ENCODE results near the gene NFKBIE.

The NFKBIE gene

GRCh38 chr6:44275271-44275748 lies 10.0 kb upstream of the NFKBIE start:
- H3K36me3 ChIP-seq (ENCODE audit: low read depth), result no peaks in the 10 kb centered on the region
- no peak overlapping the region for H3K27ac ChIP-seq (ENCODE audit: poor library complexity, severe bottlenecking)
- H3K4me3 ChIP-seq (ENCODE audit: severe bottlenecking), result no peak overlapping the region
- ATAC-seq (ENCODE audit: low read depth), result no peak
- H3K27me3 ChIP-seq (ENCODE audit: insufficient read depth, poor library complexity, severe bottlenecking), result peaks cover 34% of the 10 kb centered on the region
- DNase-seq (ENCODE audit: low spot score), result no peak
- H3K9me3 ChIP-seq (ENCODE audit: severe bottlenecking), result no peaks in the 10 kb centered on the region
- H3K4me1 ChIP-seq (ENCODE audit: insufficient read depth, poor library complexity, severe bottlenecking), result no peaks in the 10 kb centered on the region
- no peak for TF ChIP-seq CTCF (IDR thresholded peaks at IDR 0.05; ENCODE audit: poor library complexity, severe bottlenecking)

- Histone ChIP-seq H3K4me1 (ENCODE audit: insufficient read depth, poor library complexity, severe bottlenecking) (no peaks in the 10 kb centered on the region), H3K36me3 (ENCODE audit: low read depth) (no peaks in the 10 kb centered on the region), H3K27ac (ENCODE audit: poor library complexity, severe bottlenecking) (no peak overlapping the region), H3K27me3 (ENCODE audit: insufficient read depth, poor library complexity, severe bottlenecking) (peaks cover 43% of the 10 kb centered on the region), H3K9me3 (ENCODE audit: severe bottlenecking) (no peaks in the 10 kb centered on the region), H3K4me3 (ENCODE audit: severe bottlenecking) (no peak overlapping the region)
- TF ChIP-seq CTCF (IDR thresholded peaks at IDR 0.05; ENCODE audit: poor library complexity, severe bottlenecking), result no peak
- DNase-seq (ENCODE audit: low spot score), result no peak
- no peak for ATAC-seq (ENCODE audit: low read depth)
These were observed 8.3 kb upstream of the NFKBIE start for GRCh38 chr6:44273617-44274016.

- peaks cover 43% of the 10 kb centered on the region for H3K27me3 ChIP-seq (ENCODE audit: insufficient read depth, poor library complexity, severe bottlenecking)
- DNase-seq (ENCODE audit: low spot score) (no peak), ATAC-seq (ENCODE audit: low read depth) (no peak)
- no peaks in the 10 kb centered on the region for H3K36me3 ChIP-seq (ENCODE audit: low read depth)
- H3K9me3 ChIP-seq (ENCODE audit: severe bottlenecking), result no peaks in the 10 kb centered on the region
- TF ChIP-seq CTCF (IDR thresholded peaks at IDR 0.05; ENCODE audit: poor library complexity, severe bottlenecking), result no peak
- H3K4me1 ChIP-seq (ENCODE audit: insufficient read depth, poor library complexity, severe bottlenecking), result no peaks in the 10 kb centered on the region
- no peak overlapping the region for H3K27ac ChIP-seq (ENCODE audit: poor library complexity, severe bottlenecking)
- H3K4me3 ChIP-seq (ENCODE audit: severe bottlenecking), result no peak overlapping the region
These were observed 7.7 kb upstream of the NFKBIE start for GRCh38 chr6:44272999-44273566.

- Histone ChIP-seq H3K9me3 (ENCODE audit: severe bottlenecking) (no peaks in the 10 kb centered on the region), H3K27ac (ENCODE audit: poor library complexity, severe bottlenecking) (no peak overlapping the region), H3K36me3 (ENCODE audit: low read depth) (no peaks in the 10 kb centered on the region), H3K4me3 (ENCODE audit: severe bottlenecking) (no peak overlapping the region), H3K4me1 (ENCODE audit: insufficient read depth, poor library complexity, severe bottlenecking) (no peaks in the 10 kb centered on the region), H3K27me3 (ENCODE audit: insufficient read depth, poor library complexity, severe bottlenecking) (peaks cover 43% of the 10 kb centered on the region)
- no peak for DNase-seq (ENCODE audit: low spot score)
- no peak for TF ChIP-seq CTCF (IDR thresholded peaks at IDR 0.05; ENCODE audit: poor library complexity, severe bottlenecking)
- ATAC-seq (ENCODE audit: low read depth), result no peak
These were observed 7.2 kb upstream of the NFKBIE start for GRCh38 chr6:44272529-44272928.

- Histone ChIP-seq H3K27me3 (ENCODE audit: insufficient read depth, poor library complexity, severe bottlenecking) (peaks cover 40% of the 10 kb centered on the region), H3K4me3 (ENCODE audit: severe bottlenecking) (no peak overlapping the region), H3K9me3 (ENCODE audit: severe bottlenecking) (no peaks in the 10 kb centered on the region), H3K27ac (ENCODE audit: poor library complexity, severe bottlenecking) (no peak overlapping the region), H3K4me1 (ENCODE audit: insufficient read depth, poor library complexity, severe bottlenecking) (no peaks in the 10 kb centered on the region), H3K36me3 (ENCODE audit: low read depth) (no peaks in the 10 kb centered on the region)
- ATAC-seq (ENCODE audit: low read depth) (no peak), DNase-seq (ENCODE audit: low spot score) (no peak)
- TF ChIP-seq CTCF (IDR thresholded peaks at IDR 0.05; ENCODE audit: poor library complexity, severe bottlenecking), result no peak
These were observed 6.6 kb upstream of the NFKBIE start for GRCh38 chr6:44271914-44272313.
